ENCODE data around the gene TMEM89. TPM values are rescaled to one million over a fixed set of nuclear protein-coding genes. Genes with fewer than 3 reads are reported as not detected.
A peak's percentile ranks its signal among the peaks of the same experiment; 100 is the strongest.

TMEM89 gene
- total and polyA plus RNA-seq, 2 of the 4 experiments (the other 2 are of a cell fraction) = 0.15 TPM; not detected in 1

- TF ChIP-seq CHD1 (IDR thresholded peaks at IDR 0.05; ENCODE audit: low read depth, low read length) = no peak
- no peak for TF ChIP-seq RCOR1 (IDR thresholded peaks at IDR 0.05; ENCODE audit: insufficient replicate concordance, low read length)
- TF ChIP-seq NFE2L2 (IDR thresholded peaks at IDR 0.05; ENCODE audit: low read depth, low read length) = no peak
These were observed 12.2 kb downstream of the TMEM89 start, which contains the start of gene UQCRC1 (continued) for GRCh38 chr3:48609088-48610005.

DNA sequence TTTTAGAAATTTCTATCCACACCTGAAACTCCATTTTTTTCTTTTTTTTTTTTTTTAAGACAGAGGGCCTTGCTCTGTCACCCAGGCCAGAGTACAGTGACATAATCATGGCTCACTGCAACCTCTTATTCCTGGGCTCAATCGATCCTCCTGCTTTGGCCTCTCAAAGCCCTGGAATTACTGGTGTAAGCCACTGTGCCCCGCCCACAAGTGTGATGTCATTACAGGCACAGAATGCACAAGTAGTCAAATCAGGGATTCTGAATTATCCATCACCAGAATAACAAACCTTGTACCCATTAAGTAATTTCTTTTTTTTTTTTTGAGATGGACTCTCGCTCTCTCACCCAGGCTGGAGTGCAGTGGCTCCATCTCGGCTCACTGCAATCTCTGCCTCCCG is 14.1 kb downstream of the TMEM89 start:
- in situ Hi-C loops (cut with MboI; ENCODE audit: low sequenced_read_pairs) = no loop called here
- H4K91ac ChIP-seq (ENCODE audit: insufficient read depth, low read depth, low read length) = no peak overlapping the region
- no peak overlapping the region for H3K27ac ChIP-seq (ENCODE audit: insufficient read depth, low read length)
- H2BK15ac ChIP-seq (ENCODE audit: low read depth, low read length) = no peak overlapping the region
- dilution Hi-C loops (cut with HindIII; ENCODE audit: low sequenced_read_pairs, unreplicated experiment) = no loop called here
- H4K5ac ChIP-seq (ENCODE audit: low read depth, low read length) = no peak overlapping the region
- no peak overlapping the region for H2BK20ac ChIP-seq (ENCODE audit: low read depth, low read length)
- no peak overlapping the region for H2AK5ac ChIP-seq (ENCODE audit: low read depth, low read length)
- no peak overlapping the region for H3K4me2 ChIP-seq (ENCODE audit: low read depth, low read length)
- intact Hi-C loops (cut with micrococcal nuclease) = no loop called here
- H3K27me3 ChIP-seq (ENCODE audit: control insufficient read depth, insufficient read depth, low read length) = no peaks in the 10 kb centered on the region
- ChIA-PET CTCF (interaction anchor here (1.0 kb wide), 1 partner anchor 28 kb away, joined by 3 read pairs; the partner anchor contains the start of gene SLC26A6), POLR2A (ENCODE audit: unreplicated experiment) (no interaction called here)
- H3K9me1 ChIP-seq (ENCODE audit: insufficient read depth, low read length) = peaks cover 4% of the 10 kb centered on the region
- H2BK120ac ChIP-seq (ENCODE audit: low read depth, low read length) = no peak overlapping the region
- no peak overlapping the region for H3K9ac ChIP-seq (ENCODE audit: low read depth, low read length)
- no peak overlapping the region for H3K56ac ChIP-seq (ENCODE audit: extremely low read depth, insufficient read depth, low read length)
- no peak overlapping the region for H3K18ac ChIP-seq (ENCODE audit: low read depth, low read length)
- WGBS, 2 experiments (ENCODE audit: extremely low coverage in 2 of 2, insufficient read length in 1 of 2) = 100% methylated on average over 2 of the region's 5 CpGs; no CpG with 5 or more reads in 1 of the 2 experiments
- H3K23ac ChIP-seq (ENCODE audit: low read depth, low read length) = 0 out of 2 replicates have a peak overlapping the region, but pooled peaks have one; percentile 15
- H3K4ac ChIP-seq (ENCODE audit: low read depth, low read length) = no peak overlapping the region
- no peak overlapping the region for H4K8ac ChIP-seq (ENCODE audit: low read depth in 2 of 2, low read length in 2 of 2)
- H3K79me1 ChIP-seq (ENCODE audit: low read depth in 1 of 2, low read length in 2 of 2) = peaks cover 12 to 63% of the 10 kb centered on the region in 2 experiments; a peak in 3 of 4 replicates
- no peak overlapping the region for H2AFZ ChIP-seq (replicated peaks; ENCODE audit: low read length, poor library complexity)
- TF ChIP-seq RFX5 (IDR thresholded peaks at IDR 0.05; ENCODE audit: low read depth, low read length) (no peak), RAD21 (IDR thresholded peaks at IDR 0.05; ENCODE audit: low read length) (no peak), SMC3 (IDR thresholded peaks at IDR 0.05; ENCODE audit: low read depth, low read length) (no peak), USF2 (IDR thresholded peaks at IDR 0.05; ENCODE audit: low read depth, low read length) (no peak), BHLHE40 (IDR thresholded peaks at IDR 0.05; ENCODE audit: low read depth, low read length) (no peak), MAFK (IDR thresholded peaks at IDR 0.05; ENCODE audit: low read depth, low read length) (no peak), POLR2A (IDR thresholded peaks at IDR 0.05; ENCODE audit: low read depth, low read length) (no peak), RCOR1 (IDR thresholded peaks at IDR 0.05; ENCODE audit: insufficient replicate concordance, low read length) (no peak), MXI1 (IDR thresholded peaks at IDR 0.05; ENCODE audit: borderline replicate concordance, low read depth, low read length) (no peak), CEBPB (IDR thresholded peaks at IDR 0.05; ENCODE audit: low read depth, low read length) (no peak), CTCF (conservative IDR thresholded peaks at IDR 0.05; ENCODE audit: low read depth, low read length) (no peak)
- DNase-seq (no peak), ATAC-seq (ENCODE audit: low read depth) (no peak)
- H3K4me3 ChIP-seq (ENCODE audit: insufficient read depth, low read depth, low read length) = no peak overlapping the region
- BruUV-seq (replicated peaks) = no TSS peak
- H3K36me3 ChIP-seq (ENCODE audit: control insufficient read depth, insufficient read depth, low read length) = peaks cover 38% of the 10 kb centered on the region
- peaks cover 7% of the 10 kb centered on the region; the same call in 1 of the 2 replicates for H4K20me1 ChIP-seq (ENCODE audit: insufficient read depth, low read length)
- no peak overlapping the region for H3K14ac ChIP-seq (replicated peaks; ENCODE audit: low read depth, low read length)
- no peak overlapping the region for H2AK9ac ChIP-seq (replicated peaks; ENCODE audit: low read depth, low read length, poor library complexity)
- H3K4me1 ChIP-seq (ENCODE audit: control insufficient read depth, insufficient read depth, low read length) = peaks cover 4% of the 10 kb centered on the region
- H3K9me3 ChIP-seq (ENCODE audit: control insufficient read depth, insufficient read depth, low read length) = no peaks in the 10 kb centered on the region
- H2BK5ac ChIP-seq (ENCODE audit: low read depth, low read length, poor library complexity, severe bottlenecking) = no peak overlapping the region
